PC-3 (cell line): ENCODE data around the gene ZNF467. TPM values are rescaled to one million over a fixed set of nuclear protein-coding genes. Genes with fewer than 3 reads are reported as not detected.

Source experiments
- ATAC-seq: fragments of 200-7000 bp; cut with Tn5 transposase; 2 replicates; pipeline ENCODE4 v1.9.1; 2020; ENCODE audit warnings: mild to moderate bottlenecking, moderate library complexity
- BruUV-seq: library from RNA; stranded (reverse); fragments of 400-500 nt; replicated peaks from 2 replicates; lab custom pipeline; 2021; lab: Mats Ljungman, UMichigan
- CTCF ChIA-PET: fragments of 300-600 bp; sonication (Branson Sonifier 250); formaldehyde crosslinking; loops from one replicate; lab custom pipeline; 2022; ENCODE audit warnings: antibody characterized with exemption; lab: Charles Lee
- POLR2A ChIA-PET: fragments of 300-600 bp; sonication (Branson Sonifier 250); formaldehyde crosslinking; loops from one replicate; lab custom pipeline; 2022; ENCODE audit warnings: antibody characterized with exemption; ENCODE audit not compliant: unreplicated experiment; lab: Charles Lee
- DNase-seq: peaks from one replicate; pipeline ENCODE4 v3.0.0-alpha.2; 2015
- H2AFZ ChIP-seq: fragments of 300-600 bp; sonication (generic); 2 replicates; pipeline ENCODE4 v1.6.0; 2016; ENCODE audit warnings: antibody characterized with exemption, low read length
- H3F3A ChIP-seq: fragments of 300-600 bp; sonication (generic); one replicate; pipeline ENCODE4 v1.6.0; 2017; ENCODE audit warnings: antibody characterized with exemption, low read length, control low read depth, mild to moderate bottlenecking; ENCODE audit not compliant: unreplicated experiment
- H3K27ac ChIP-seq: fragments of 300-600 bp; sonication (generic); 2 replicates; pipeline ENCODE4 v1.5.1; 2016; ENCODE audit warnings: mild to moderate bottlenecking, low read length
- H3K27me3 ChIP-seq: fragments of 300-600 bp; sonication (generic); 2 replicates; pipeline ENCODE4 v1.6.1; 2016; ENCODE audit warnings: low read length, mixed read lengths
- H3K36me3 ChIP-seq: fragments of 300-600 bp; sonication (generic); 2 replicates; pipeline ENCODE4 v1.6.1; 2016; ENCODE audit warnings: low read depth, mixed run types, low read length, mixed read lengths
- H3K4me1 ChIP-seq: fragments of 300-600 bp; sonication (generic); 2 replicates; pipeline ENCODE4 v1.5.1; 2016; ENCODE audit warnings: low read length; ENCODE audit not compliant: insufficient read depth
- H3K4me2 ChIP-seq: fragments of 300-600 bp; sonication (generic); 2 replicates; pipeline ENCODE4 v1.6.0; 2016; ENCODE audit warnings: low read length
- H3K4me3 ChIP-seq: fragments of 300-600 bp; sonication (generic); 2 replicates; pipeline ENCODE4 v1.5.1; 2016; ENCODE audit warnings: mild to moderate bottlenecking, low read length, mixed read lengths
- H3K79me2 ChIP-seq: fragments of 300-600 bp; sonication (generic); 2 replicates; pipeline ENCODE4 v1.6.1; 2017; ENCODE audit warnings: low read length, mixed read lengths
- H3K9ac ChIP-seq: fragments of 300-600 bp; sonication (generic); 2 replicates; pipeline ENCODE4 v1.6.0; 2016; ENCODE audit warnings: mild to moderate bottlenecking, low read length
- H3K9me2 ChIP-seq: fragments of 300-600 bp; sonication (generic); replicated peaks from 2 replicates; pipeline ENCODE4 v1.6.1; 2016; ENCODE audit warnings: mixed run types, low read length, mixed read lengths
- H3K9me3 ChIP-seq: fragments of 300-600 bp; sonication (generic); 2 replicates; pipeline ENCODE4 v1.6.1; 2016; ENCODE audit warnings: low read length, mixed read lengths
- H4K20me1 ChIP-seq: fragments of 300-600 bp; sonication (generic); 2 replicates; pipeline ENCODE4 v1.6.1; 2016; ENCODE audit warnings: low read length, mixed read lengths
- EZH2 ChIP-seq: fragments of 300-600 bp; sonication (generic); IDR thresholded peaks from one replicate; pipeline ENCODE4 v1.6.1; 2017; ENCODE audit warnings: antibody characterized with exemption, mild to moderate bottlenecking, low read length; ENCODE audit not compliant: unreplicated experiment
- EZH2phosphoT487 ChIP-seq: fragments of 300-600 bp; sonication (generic); IDR thresholded peaks from 2 replicates; pipeline ENCODE4 v1.6.1; 2018; ENCODE audit warnings: mild to moderate bottlenecking, antibody characterized with exemption, low read length, borderline replicate concordance
- intact Hi-C: fragments of 100-400 bp; cut with micrococcal nuclease; formaldehyde crosslinking; loops from 2 replicates; pipeline ENCODE4 v1.9.0; 2023
- total RNA-seq: library from RNA; depleted of rRNA; stranded (reverse); fragments of >200 nt; gene quantifications from 2 replicates; pipeline ENCODE4 v1.2.3, GENCODE V29; 2014
- TF ChIP-seq, protein P1 (sequence below): fragments of 300-600 bp; sonication (generic); conservative IDR thresholded peaks from 2 replicates; pipeline ENCODE4 v1.5.1; 2017; ENCODE audit warnings: antibody characterized with exemption, low read depth, mild to moderate bottlenecking, low read length

Gene ZNF467
- total RNA-seq, 1 experiment from 2014 or later: 6.3 TPM

GRCh38 chr7:149720372-149721083, 52.9 kb downstream of the ZNF467 start:
- intact Hi-C loops: no loop called here
- Histone ChIP-seq H3K36me3 (no peaks in the 10 kb centered on the region), H3F3A (no peaks in the 10 kb centered on the region), H3K4me2 (no peak overlapping the region), H3K4me3 (no peak overlapping the region), H3K79me2 (peaks cover 20% of the 10 kb centered on the region), H2AFZ (no peak overlapping the region), H3K9ac (no peak overlapping the region), H3K27me3 (no peaks in the 10 kb centered on the region), H3K27ac (no peak overlapping the region), H4K20me1 (no peaks in the 10 kb centered on the region), H3K9me3 (no peaks in the 10 kb centered on the region), H3K4me1 (peaks cover 5% of the 10 kb centered on the region), H3K9me2 (no peaks in the 10 kb centered on the region)
- ChIA-PET CTCF (no interaction called here), POLR2A (no interaction called here)
- no peak for DNase-seq
- ATAC-seq: no peak
- TF ChIP-seq, protein P1, sequence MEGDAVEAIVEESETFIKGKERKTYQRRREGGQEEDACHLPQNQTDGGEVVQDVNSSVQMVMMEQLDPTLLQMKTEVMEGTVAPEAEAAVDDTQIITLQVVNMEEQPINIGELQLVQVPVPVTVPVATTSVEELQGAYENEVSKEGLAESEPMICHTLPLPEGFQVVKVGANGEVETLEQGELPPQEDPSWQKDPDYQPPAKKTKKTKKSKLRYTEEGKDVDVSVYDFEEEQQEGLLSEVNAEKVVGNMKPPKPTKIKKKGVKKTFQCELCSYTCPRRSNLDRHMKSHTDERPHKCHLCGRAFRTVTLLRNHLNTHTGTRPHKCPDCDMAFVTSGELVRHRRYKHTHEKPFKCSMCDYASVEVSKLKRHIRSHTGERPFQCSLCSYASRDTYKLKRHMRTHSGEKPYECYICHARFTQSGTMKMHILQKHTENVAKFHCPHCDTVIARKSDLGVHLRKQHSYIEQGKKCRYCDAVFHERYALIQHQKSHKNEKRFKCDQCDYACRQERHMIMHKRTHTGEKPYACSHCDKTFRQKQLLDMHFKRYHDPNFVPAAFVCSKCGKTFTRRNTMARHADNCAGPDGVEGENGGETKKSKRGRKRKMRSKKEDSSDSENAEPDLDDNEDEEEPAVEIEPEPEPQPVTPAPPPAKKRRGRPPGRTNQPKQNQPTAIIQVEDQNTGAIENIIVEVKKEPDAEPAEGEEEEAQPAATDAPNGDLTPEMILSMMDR: no peak
- TF ChIP-seq EZH2phosphoT487 (no peak), EZH2 (no peak)
- no TSS peak for BruUV-seq

DNA sequence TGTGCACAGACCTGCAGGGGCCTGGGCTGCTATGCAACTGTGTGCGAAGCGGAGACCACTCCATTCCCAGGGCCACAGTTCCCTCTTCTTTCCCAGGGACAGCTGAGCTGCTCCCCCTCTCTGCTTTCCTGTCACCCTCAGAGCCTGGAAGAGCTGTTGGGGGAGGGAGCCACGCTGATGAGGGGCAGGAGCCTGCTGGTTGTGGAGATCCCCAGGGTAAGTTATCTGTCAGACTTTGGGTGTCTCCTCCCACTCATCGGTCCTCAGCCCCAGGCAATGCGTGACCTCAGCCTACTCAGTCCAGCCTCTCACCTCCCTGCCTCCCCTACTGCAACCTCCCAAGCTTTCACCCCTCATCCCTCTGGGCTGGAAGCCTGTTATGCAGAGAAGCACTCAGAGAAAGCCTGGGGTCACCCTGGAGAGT, 53.5 kb downstream of the ZNF467 start:
- no peak for DNase-seq
- Histone ChIP-seq H3K4me3 (no peak overlapping the region), H3K9me2 (no peaks in the 10 kb centered on the region), H3K27ac (no peak overlapping the region), H3K9me3 (no peaks in the 10 kb centered on the region), H4K20me1 (no peaks in the 10 kb centered on the region), H3K79me2 (peaks cover 26% of the 10 kb centered on the region), H3K36me3 (no peaks in the 10 kb centered on the region), H3K4me1 (peaks cover 9% of the 10 kb centered on the region), H3K9ac (no peak overlapping the region), H3F3A (no peaks in the 10 kb centered on the region), H3K27me3 (no peaks in the 10 kb centered on the region), H3K4me2 (no peak overlapping the region), H2AFZ (no peak overlapping the region)
- BruUV-seq: no TSS peak
- POLR2A ChIA-PET: no interaction called here
- intact Hi-C loops: no loop called here
- TF ChIP-seq EZH2phosphoT487: no peak
- no peak for TF ChIP-seq EZH2
- TF ChIP-seq, protein P1: no peak
- CTCF ChIA-PET: no interaction called here
- ATAC-seq: no peak
